GM12801 (cell line): ENCODE data around the gene C3orf18.

Experiments
- TF ChIP-seq, protein P1 (sequence below): IDR thresholded peaks from one replicate; pipeline ENCODE4 v1.5.1; 2011; ENCODE audit warnings: control low read depth; ENCODE audit not compliant: insufficient read length; ENCODE audit errors: extremely low read depth

Gene C3orf18

DNA sequence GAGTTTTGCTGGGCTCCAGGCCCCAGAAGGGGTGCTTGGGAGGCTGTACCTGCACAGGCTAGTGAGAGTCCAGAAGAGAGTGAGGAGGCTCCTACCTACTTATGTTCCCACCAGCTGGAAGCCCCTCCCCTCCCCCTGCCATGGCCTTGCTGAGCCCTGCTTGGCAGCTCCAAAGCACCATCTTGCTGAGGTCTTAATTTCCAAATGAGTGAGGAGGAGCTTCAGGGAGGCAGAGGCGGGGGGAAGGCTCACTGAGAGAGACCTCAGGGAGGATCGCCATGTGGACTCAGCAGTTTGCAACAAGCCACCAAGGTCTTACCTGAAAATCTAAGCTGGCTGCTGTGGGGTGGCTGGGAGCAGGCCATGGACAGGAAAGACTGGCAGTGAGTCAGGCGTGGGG lies 55.4 kb downstream of the C3orf18 start:
- TF ChIP-seq, protein P1, sequence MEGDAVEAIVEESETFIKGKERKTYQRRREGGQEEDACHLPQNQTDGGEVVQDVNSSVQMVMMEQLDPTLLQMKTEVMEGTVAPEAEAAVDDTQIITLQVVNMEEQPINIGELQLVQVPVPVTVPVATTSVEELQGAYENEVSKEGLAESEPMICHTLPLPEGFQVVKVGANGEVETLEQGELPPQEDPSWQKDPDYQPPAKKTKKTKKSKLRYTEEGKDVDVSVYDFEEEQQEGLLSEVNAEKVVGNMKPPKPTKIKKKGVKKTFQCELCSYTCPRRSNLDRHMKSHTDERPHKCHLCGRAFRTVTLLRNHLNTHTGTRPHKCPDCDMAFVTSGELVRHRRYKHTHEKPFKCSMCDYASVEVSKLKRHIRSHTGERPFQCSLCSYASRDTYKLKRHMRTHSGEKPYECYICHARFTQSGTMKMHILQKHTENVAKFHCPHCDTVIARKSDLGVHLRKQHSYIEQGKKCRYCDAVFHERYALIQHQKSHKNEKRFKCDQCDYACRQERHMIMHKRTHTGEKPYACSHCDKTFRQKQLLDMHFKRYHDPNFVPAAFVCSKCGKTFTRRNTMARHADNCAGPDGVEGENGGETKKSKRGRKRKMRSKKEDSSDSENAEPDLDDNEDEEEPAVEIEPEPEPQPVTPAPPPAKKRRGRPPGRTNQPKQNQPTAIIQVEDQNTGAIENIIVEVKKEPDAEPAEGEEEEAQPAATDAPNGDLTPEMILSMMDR, result no peak

DNA sequence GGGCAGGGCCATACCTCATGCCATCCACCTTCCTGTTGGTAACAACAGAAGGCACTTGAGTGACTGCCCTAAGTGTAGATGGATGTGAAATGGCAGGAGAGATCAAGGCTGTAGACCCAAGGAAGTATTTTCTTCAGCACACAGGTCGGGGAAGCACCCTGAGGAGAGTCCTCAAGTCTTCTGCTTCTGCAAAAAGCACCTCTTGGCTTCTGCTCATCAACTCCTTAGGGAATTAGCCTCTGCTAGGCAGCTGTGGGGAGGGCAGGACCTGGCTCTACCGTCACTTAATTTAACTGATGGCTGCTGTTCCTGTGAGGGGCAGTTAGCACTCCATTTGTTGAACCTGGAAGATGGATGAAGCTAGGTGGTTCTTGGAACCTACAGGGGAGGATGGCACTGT lies 57.2 kb downstream of the C3orf18 start:
- TF ChIP-seq, protein P1, result no peak

DNA sequence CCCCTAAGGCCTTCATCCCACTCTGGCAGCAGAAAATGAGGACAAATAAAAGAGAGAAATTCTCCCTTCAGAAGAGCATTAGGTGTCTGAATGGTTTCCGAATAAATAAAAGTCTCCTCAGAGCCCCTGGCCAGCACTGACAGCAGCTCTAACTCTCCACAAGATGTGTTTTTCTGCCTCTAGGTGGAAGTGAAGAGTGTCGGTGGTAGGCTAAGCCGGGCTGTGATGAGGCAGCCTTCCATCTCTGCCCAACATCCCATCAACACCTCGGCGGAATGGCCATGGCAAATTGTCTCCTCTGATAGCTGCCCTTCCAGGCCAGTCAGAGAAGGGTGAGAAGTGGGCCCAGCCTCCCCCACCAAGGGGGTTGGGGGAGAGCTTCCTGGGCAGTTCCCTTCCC lies 57.8 kb downstream of the C3orf18 start:
- TF ChIP-seq, protein P1, result no peak

DNA sequence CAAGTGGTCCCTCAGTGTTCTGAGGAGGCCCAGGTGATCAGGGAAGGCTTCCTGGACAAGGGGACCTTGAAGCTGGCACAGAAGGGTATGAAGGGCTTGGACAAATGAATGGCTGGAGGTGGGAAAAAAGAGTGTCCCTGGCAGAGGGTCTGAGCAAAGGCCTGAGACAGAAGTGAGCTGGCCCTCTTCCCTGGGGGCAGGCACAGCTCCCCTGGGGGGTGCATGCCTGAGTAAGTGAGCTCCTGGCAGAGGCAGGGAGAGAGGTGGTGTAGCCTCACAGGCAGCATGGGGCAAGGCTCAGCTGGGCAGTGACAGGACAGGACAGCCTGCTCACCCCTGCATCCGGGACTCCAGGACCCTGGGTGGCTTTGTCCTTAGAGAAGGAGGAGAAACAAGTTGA lies 58.7 kb downstream of the C3orf18 start:
- TF ChIP-seq, protein P1, result no peak
